ENCODE results near the gene UROC1. TPM values are rescaled to one million over a fixed set of nuclear protein-coding genes. Genes with fewer than 3 reads are reported as not detected.

UROC1 gene
- total RNA-seq, 1 experiment from 2014 or later: not detected

- H3K9me3 ChIP-seq: no peaks in the 10 kb centered on the region
These were observed 8.5 kb upstream of the UROC1 start for GRCh38 chr3:126525853-126526667.

GRCh38 chr3:126525091-126525852 is 7.7 kb upstream of the UROC1 start:
- peaks cover 8% of the 10 kb centered on the region; the same call in 1 of the 2 replicates for H3K27me3 ChIP-seq
- H3K4me3 ChIP-seq: no peak overlapping the region
- no peak for DNase-seq

More at GRCh38 chr3:126525853-126526667, 8.5 kb upstream of the UROC1 start:
- no peak for DNase-seq
- no peak overlapping the region for H3K4me3 ChIP-seq
- peaks cover 8% of the 10 kb centered on the region; the same call in 1 of the 2 replicates for H3K27me3 ChIP-seq
- H3K36me3 ChIP-seq: no peaks in the 10 kb centered on the region

DNA sequence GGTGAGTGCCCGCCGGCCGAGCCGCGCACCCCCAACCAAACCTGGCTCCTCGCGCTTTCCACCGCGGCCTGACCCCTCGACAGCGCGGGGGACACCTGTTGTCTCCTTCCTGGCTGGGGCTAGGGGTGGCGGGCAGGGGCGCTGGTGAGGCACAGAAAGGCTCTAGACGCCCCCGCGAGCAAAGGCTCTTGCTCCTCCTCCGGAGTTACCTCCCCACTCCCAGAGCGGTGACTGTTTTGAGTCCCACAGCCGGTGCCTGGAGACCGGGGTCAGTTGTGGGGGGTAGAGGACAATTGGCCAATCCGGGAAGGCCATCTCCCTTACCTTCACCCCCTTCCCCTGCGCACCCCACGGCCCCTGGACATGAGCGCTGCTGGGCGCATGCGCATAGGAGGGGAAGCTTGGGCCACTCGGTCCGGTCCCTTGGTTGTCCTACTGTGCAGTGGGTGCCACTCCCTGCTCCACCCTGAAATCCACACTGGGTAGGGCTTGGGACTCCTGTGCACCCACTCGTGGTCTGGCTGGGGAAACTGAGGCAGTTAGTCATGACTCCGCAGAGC is 6.9 kb upstream of the UROC1 start:
- Histone ChIP-seq H3K36me3 (no peaks in the 10 kb centered on the region), H3K4me3 (peak overlapping the region; percentile 38; the same call in 1 of the 2 replicates), H3K27me3 (peaks cover 8% of the 10 kb centered on the region; the same call in 1 of the 2 replicates), H3K9me3 (no peaks in the 10 kb centered on the region)
- DNase-seq: no peak

More at GRCh38 chr3:126525091-126525852, 7.7 kb upstream of the UROC1 start:
- Histone ChIP-seq H3K36me3 (no peaks in the 10 kb centered on the region), H3K9me3 (no peaks in the 10 kb centered on the region)

- Histone ChIP-seq H3K4me3 (peak within 1 kb of the TSS; percentile 38), H3K27me3 (peaks cover 8% of the 10 kb centered on the region; the same call in 1 of the 2 replicates), H3K9me3 (no peaks in the 10 kb centered on the region), H3K36me3 (no peaks in the 10 kb centered on the region)
- DNase-seq: peak; percentile 65
These were observed 6.3 kb upstream of the UROC1 start, which contains the start of gene CHST13 for GRCh38 chr3:126523745-126524428. Gene CHST13 (plus strand): TSS chr3:126524155. CDS start chr3:126524333, 178 bp downstream.

GRCh38 chr3:126522363-126522788 is 4.8 kb upstream of the UROC1 start:
- DNase-seq: peak; percentile 59
- peaks cover 8% of the 10 kb centered on the region; the same call in 1 of the 2 replicates for H3K27me3 ChIP-seq
- H3K36me3 ChIP-seq: no peaks in the 10 kb centered on the region
- H3K9me3 ChIP-seq: no peaks in the 10 kb centered on the region
- no peak overlapping the region for H3K4me3 ChIP-seq

DNA sequence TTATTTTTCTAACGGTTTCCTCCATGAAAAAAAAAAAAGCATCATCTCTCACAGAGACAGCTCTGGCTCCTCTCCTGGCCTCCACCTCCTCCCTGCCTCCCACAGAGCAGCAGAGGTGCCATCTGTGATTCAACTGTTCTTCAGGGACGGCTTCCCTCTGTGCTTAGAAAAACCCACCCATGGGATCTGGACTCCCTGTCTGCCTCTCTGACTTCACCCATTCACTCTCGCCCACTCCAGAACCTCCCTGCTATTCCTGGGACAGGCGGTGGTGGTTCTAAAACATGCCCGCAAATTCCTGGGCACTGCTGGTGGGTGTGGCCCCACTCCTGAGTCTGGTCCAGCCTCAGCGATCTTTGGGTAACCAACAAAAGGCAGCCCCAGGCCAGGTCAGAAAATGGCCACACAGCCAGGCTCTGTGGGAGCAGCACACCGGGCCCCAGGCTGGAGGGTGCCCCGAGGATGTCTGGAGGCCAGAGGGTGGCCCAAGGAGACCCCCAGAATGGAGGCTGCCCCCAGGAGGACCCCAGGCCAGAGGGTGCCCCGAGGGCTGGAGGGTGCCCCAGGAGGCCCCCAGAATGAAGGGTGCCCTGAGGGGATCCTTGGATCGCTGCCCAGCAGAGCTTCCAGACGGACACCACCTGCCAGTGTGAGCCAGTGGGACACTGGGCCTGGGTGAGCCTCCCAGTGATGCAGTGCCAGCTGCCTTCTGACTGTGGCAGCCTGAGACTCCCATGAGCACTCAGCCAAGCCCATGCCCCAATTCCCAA is 3.7 kb upstream of the UROC1 start:
- Histone ChIP-seq H3K9me3 (no peaks in the 10 kb centered on the region), H3K27me3 (peaks cover 8% of the 10 kb centered on the region; the same call in 1 of the 2 replicates), H3K36me3 (no peaks in the 10 kb centered on the region), H3K4me3 (no peak overlapping the region)
- DNase-seq: no peak

DNA sequence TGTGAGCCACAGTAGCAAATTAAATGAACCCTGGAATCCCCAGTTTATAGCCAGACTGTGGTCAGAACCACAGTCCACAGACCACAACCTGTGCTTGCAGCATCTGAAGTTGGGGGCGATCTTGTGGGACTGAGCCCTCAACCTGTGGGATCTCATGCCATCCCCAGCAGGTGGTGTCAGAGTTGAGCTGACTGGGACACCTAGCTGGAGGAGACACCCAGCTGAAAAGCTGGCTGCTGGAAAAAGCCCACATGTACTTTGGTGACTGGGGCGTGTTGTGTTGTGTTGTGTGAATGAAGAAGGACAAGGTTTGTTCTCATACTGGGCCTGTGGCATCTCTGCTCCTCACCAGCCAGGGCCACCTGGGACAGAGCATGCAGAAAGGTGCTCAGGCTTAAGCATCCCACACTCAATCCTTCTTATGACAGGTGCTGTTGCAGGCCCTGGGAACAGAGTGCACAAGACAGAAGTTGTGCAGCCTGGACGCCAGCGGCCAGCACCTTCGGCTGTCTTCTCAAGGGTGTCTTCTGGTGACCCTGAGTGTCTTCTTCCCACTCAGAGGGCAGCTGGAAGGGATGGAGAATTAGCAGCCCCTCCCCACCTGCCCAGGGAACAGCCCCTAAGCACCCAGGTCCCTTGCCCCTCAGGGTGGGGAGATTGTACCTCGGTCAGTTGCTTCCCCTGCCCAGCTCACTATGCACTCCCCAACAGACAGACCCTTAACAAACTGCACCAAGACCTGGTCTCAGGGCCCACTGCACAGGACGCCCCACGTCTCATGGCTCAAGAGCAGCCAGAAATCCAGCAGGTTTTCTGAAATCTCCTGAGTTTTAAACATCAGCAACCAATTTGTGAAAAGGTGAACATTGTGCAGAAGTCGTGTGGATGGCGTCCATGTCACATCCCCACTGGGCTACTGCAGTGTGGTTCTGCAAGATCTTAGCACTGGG is 2.2 kb upstream of the UROC1 start:
- H3K4me3 ChIP-seq: no peak overlapping the region
- H3K9me3 ChIP-seq: no peaks in the 10 kb centered on the region
- H3K36me3 ChIP-seq: no peaks in the 10 kb centered on the region
- no peak for DNase-seq
- peaks cover 8% of the 10 kb centered on the region; the same call in 1 of the 2 replicates for H3K27me3 ChIP-seq

GRCh38 chr3:126518779-126519177 is 1.2 kb upstream of the UROC1 start:
- peaks cover 5% of the 10 kb centered on the region; the same call in 1 of the 2 replicates for H3K27me3 ChIP-seq
- H3K36me3 ChIP-seq: no peaks in the 10 kb centered on the region
- no peak overlapping the region for H3K4me3 ChIP-seq
- no peaks in the 10 kb centered on the region for H3K9me3 ChIP-seq
- DNase-seq: no peak

GRCh38 chr3:126517986-126518778 is 609 bp upstream of the UROC1 start:
- Histone ChIP-seq H3K9me3 (no peaks in the 10 kb centered on the region), H3K4me3 (no peak overlapping the region), H3K27me3 (no peaks in the 10 kb centered on the region; the same call in 1 of the 2 replicates), H3K36me3 (no peaks in the 10 kb centered on the region)
- no peak for DNase-seq

GRCh38 chr3:126516936-126517290 is 660 bp downstream of the UROC1 start:
- no peaks in the 10 kb centered on the region for H3K36me3 ChIP-seq
- H3K9me3 ChIP-seq: no peaks in the 10 kb centered on the region
- no peaks in the 10 kb centered on the region for H3K27me3 ChIP-seq
- H3K4me3 ChIP-seq: no peak overlapping the region
- no peak for DNase-seq

- no peak overlapping the region for H3K4me3 ChIP-seq
- DNase-seq: no peak
- no peaks in the 10 kb centered on the region for H3K36me3 ChIP-seq
- H3K27me3 ChIP-seq: no peaks in the 10 kb centered on the region
- H3K9me3 ChIP-seq: no peaks in the 10 kb centered on the region
These were observed 1.2 kb downstream of the UROC1 start for GRCh38 chr3:126516152-126516935.

GRCh38 chr3:126515066-126515706 is 2.4 kb downstream of the UROC1 start:
- no peaks in the 10 kb centered on the region for H3K36me3 ChIP-seq
- no peaks in the 10 kb centered on the region for H3K9me3 ChIP-seq
- H3K4me3 ChIP-seq: no peak overlapping the region
- no peaks in the 10 kb centered on the region for H3K27me3 ChIP-seq
- DNase-seq: no peak

GRCh38 chr3:126514161-126514560 is 3.4 kb downstream of the UROC1 start:
- Histone ChIP-seq H3K4me3 (no peak overlapping the region), H3K9me3 (no peaks in the 10 kb centered on the region), H3K36me3 (no peaks in the 10 kb centered on the region), H3K27me3 (no peaks in the 10 kb centered on the region)
- no peak for DNase-seq

Measured in MG63 (cell line).